GM18868 (cell line): Measurements from ENCODE around the gene GFPT2.

Experiments used
- ATAC-seq: cut with Tn5 transposase; IDR thresholded peaks from one replicate; pipeline ENCODE4 v1.9.1; 2021; ENCODE audit warnings: mild to moderate bottlenecking, moderate library complexity; ENCODE audit not compliant: unreplicated experiment

The GFPT2 gene

GRCh38 chr5:180352116-180353047 lies 754 bp downstream of the GFPT2 start:
- ATAC-seq = no peak

GRCh38 chr5:180350711-180351465 lies 2.2 kb downstream of the GFPT2 start:
- ATAC-seq = no peak

GRCh38 chr5:180350296-180350695 lies 2.8 kb downstream of the GFPT2 start:
- ATAC-seq = no peak

GRCh38 chr5:180349391-180349790 lies 3.7 kb downstream of the GFPT2 start:
- ATAC-seq = no peak

GRCh38 chr5:180348336-180348735 lies 4.8 kb downstream of the GFPT2 start:
- ATAC-seq = no peak

GRCh38 chr5:180347702-180348101 lies 5.4 kb downstream of the GFPT2 start:
- no peak for ATAC-seq

- no peak for ATAC-seq
These were observed 6.8 kb downstream of the GFPT2 start for GRCh38 chr5:180346358-180346757.

- ATAC-seq = no peak
These were observed 7.4 kb downstream of the GFPT2 start for GRCh38 chr5:180345781-180346180.

- no peak for ATAC-seq
These were observed 8.0 kb downstream of the GFPT2 start for GRCh38 chr5:180345186-180345585.

- ATAC-seq = no peak
These were observed 8.5 kb downstream of the GFPT2 start for GRCh38 chr5:180344696-180344999.

GRCh38 chr5:180343831-180344695 lies 9.1 kb downstream of the GFPT2 start:
- no peak for ATAC-seq

GRCh38 chr5:180343110-180343830 lies 9.9 kb downstream of the GFPT2 start:
- no peak for ATAC-seq

- no peak for ATAC-seq
These were observed 11.5 kb downstream of the GFPT2 start for GRCh38 chr5:180341595-180341994.

- ATAC-seq = no peak
These were observed 12.3 kb downstream of the GFPT2 start for GRCh38 chr5:180340856-180341255.

GRCh38 chr5:180339583-180340183 lies 13.5 kb downstream of the GFPT2 start:
- no peak for ATAC-seq

GRCh38 chr5:180338001-180338707 lies 15.0 kb downstream of the GFPT2 start:
- ATAC-seq = no peak

GRCh38 chr5:180336234-180337020 lies 16.7 kb downstream of the GFPT2 start:
- no peak for ATAC-seq

- no peak for ATAC-seq
These were observed 17.4 kb downstream of the GFPT2 start for GRCh38 chr5:180335614-180336233.
